SK-N-SH treated with all-trans-retinoic acid at 6 μM for 48 hours (cell line): ENCODE measurements around the gene ASCC3.

Source experiments
- ATAC-seq: fragments of 200-7000 bp; cut with Tn5 transposase; 3 replicates; pipeline ENCODE4 v1.9.1; 2020; ENCODE audit warnings: mild to moderate bottlenecking, moderate library complexity
- ARNTL ChIP-seq: fragments of 450-650 bp; formaldehyde crosslinking; IDR thresholded peaks from 2 replicates; pipeline ENCODE4 v1.5.0; 2020; ENCODE audit warnings: low read depth, mild to moderate bottlenecking, moderate library complexity, borderline replicate concordance
- BACH2 ChIP-seq: fragments of 250-450 bp; sonication (Bioruptor Pico); IDR thresholded peaks from 2 replicates; pipeline ENCODE4 v1.9.0; 2021; ENCODE audit warnings: mild to moderate bottlenecking, borderline replicate concordance
- CSDC2 ChIP-seq: fragments of 250-450 bp; sonication (Bioruptor Pico); IDR thresholded peaks from 2 replicates; pipeline ENCODE4 v1.5.0; 2020; ENCODE audit warnings: mild to moderate bottlenecking, moderate library complexity
- GLIS3 ChIP-seq: fragments of 250-450 bp; sonication (Bioruptor Pico); IDR thresholded peaks from 2 replicates; pipeline ENCODE4 v1.5.0; 2020; ENCODE audit warnings: mild to moderate bottlenecking, moderate library complexity
- OSR1 ChIP-seq: fragments of 250-450 bp; sonication (Bioruptor Pico); IDR thresholded peaks from 2 replicates; pipeline ENCODE4 v1.8.0; 2022; ENCODE audit warnings: moderate library complexity, mild to moderate bottlenecking, inconsistent platforms
- PPARA ChIP-seq: fragments of 250-450 bp; sonication (Bioruptor Pico); IDR thresholded peaks from 2 replicates; pipeline ENCODE4 v1.5.0; 2020; ENCODE audit warnings: mild to moderate bottlenecking, borderline replicate concordance
- RARB ChIP-seq: fragments of 250-450 bp; sonication (Bioruptor Pico); IDR thresholded peaks from 2 replicates; pipeline ENCODE4 v1.8.0; 2021; ENCODE audit warnings: mild to moderate bottlenecking, moderate library complexity
- SNAI2 ChIP-seq: fragments of 250-450 bp; sonication (Bioruptor Pico); IDR thresholded peaks from 2 replicates; pipeline ENCODE4 v1.5.0; 2020; ENCODE audit warnings: mild to moderate bottlenecking, moderate library complexity
- TCF4 ChIP-seq: fragments of 250-450 bp; sonication (Bioruptor Pico); IDR thresholded peaks from 2 replicates; pipeline ENCODE4 v1.8.0; 2021; ENCODE audit warnings: mild to moderate bottlenecking, moderate library complexity, borderline replicate concordance
- TOX ChIP-seq: fragments of 250-450 bp; sonication (Bioruptor Pico); IDR thresholded peaks from 2 replicates; pipeline ENCODE4 v1.8.0; 2021; ENCODE audit warnings: mild to moderate bottlenecking, moderate library complexity, borderline replicate concordance
- ZFP3 ChIP-seq: fragments of 250-450 bp; sonication (Bioruptor Pico); IDR thresholded peaks from 2 replicates; pipeline ENCODE4 v1.5.0; 2020; ENCODE audit warnings: mild to moderate bottlenecking, moderate library complexity
- ZFP30 ChIP-seq: fragments of 450-650 bp; formaldehyde crosslinking; IDR thresholded peaks from 2 replicates; pipeline ENCODE4 v1.5.0; 2022; ENCODE audit warnings: mild to moderate bottlenecking, moderate library complexity
- ZNF565 ChIP-seq: fragments of 450-650 bp; formaldehyde crosslinking; conservative IDR thresholded peaks from 2 replicates; pipeline ENCODE4 v1.5.0; 2020; ENCODE audit warnings: low read depth, mild to moderate bottlenecking, moderate library complexity
- ZNF70 ChIP-seq: fragments of 450-650 bp; formaldehyde crosslinking; IDR thresholded peaks from 2 replicates; pipeline ENCODE4 v1.5.0; 2020; ENCODE audit warnings: mild to moderate bottlenecking, moderate library complexity
- ZNF8 ChIP-seq: fragments of 450-650 bp; formaldehyde crosslinking; IDR thresholded peaks from 2 replicates; pipeline ENCODE4 v1.5.0; 2020; ENCODE audit warnings: mild to moderate bottlenecking, moderate library complexity
- TF ChIP-seq, protein P1 (sequence below): fragments of 250-450 bp; sonication (Bioruptor Pico); IDR thresholded peaks from 2 replicates; pipeline ENCODE4 v1.5.1; 2021; ENCODE audit warnings: mild to moderate bottlenecking, moderate library complexity
- TF ChIP-seq, protein P2 (sequence below): fragments of 250-450 bp; sonication (Bioruptor Pico); IDR thresholded peaks from 2 replicates; pipeline ENCODE4 v1.5.0; 2020; ENCODE audit warnings: mild to moderate bottlenecking, moderate library complexity
- TF ChIP-seq, protein P3 (sequence below): fragments of 250-450 bp; sonication (Bioruptor Pico); IDR thresholded peaks from 2 replicates; pipeline ENCODE4 v1.5.1; 2020; ENCODE audit warnings: low read depth, mild to moderate bottlenecking, moderate library complexity
- TF ChIP-seq, protein P4 (sequence below): fragments of 250-450 bp; sonication (Bioruptor Pico); IDR thresholded peaks from 2 replicates; pipeline ENCODE4 v1.8.0; 2020; ENCODE audit warnings: mild to moderate bottlenecking, moderate library complexity, borderline replicate concordance

ASCC3 gene

DNA sequence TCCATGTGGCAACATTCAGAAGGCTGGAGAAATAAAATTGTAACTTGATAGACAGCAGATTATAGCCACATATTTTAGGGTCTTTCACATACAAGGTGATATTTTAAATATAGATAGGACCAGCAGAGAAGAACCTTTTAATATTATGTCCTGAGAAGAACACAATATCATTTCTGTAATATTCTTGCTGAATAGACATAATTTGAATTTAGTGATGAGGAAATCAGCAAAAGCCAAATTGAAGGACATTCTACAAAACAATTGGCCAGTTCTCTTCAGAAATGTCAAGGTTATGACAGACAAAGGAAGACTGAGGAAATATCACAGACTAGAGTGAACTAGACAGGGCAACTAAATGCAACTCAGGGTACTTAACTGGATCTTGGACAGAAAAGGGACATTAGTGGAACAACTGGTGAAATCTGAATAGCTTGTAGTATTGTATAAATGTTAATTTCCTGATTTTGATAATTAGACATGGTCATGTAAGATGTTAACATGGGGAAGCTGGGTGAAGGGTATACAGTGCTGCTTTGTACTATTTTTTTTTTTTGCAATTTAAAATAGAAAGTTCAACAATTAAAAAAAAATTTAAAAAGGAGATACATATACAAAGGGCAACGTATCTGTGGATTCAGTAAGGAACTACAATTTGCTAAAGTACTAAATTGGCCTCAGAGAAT lies 281.9 kb downstream of the ASCC3 start:
- no peak for ATAC-seq
- no peak for TF ChIP-seq TCF4
- TF ChIP-seq OSR1 (CRISPR knock-in tag) = no peak
- TF ChIP-seq, protein P1, sequence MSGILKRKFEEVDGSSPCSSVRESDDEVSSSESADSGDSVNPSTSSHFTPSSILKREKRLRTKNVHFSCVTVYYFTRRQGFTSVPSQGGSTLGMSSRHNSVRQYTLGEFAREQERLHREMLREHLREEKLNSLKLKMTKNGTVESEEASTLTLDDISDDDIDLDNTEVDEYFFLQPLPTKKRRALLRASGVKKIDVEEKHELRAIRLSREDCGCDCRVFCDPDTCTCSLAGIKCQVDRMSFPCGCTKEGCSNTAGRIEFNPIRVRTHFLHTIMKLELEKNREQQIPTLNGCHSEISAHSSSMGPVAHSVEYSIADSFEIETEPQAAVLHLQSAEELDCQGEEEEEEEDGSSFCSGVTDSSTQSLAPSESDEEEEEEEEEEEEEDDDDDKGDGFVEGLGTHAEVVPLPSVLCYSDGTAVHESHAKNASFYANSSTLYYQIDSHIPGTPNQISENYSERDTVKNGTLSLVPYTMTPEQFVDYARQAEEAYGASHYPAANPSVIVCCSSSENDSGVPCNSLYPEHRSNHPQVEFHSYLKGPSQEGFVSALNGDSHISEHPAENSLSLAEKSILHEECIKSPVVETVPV = no peak
- no peak for TF ChIP-seq ZFP30 (CRISPR knock-in tag)
- TF ChIP-seq ZFP3 (CRISPR knock-in tag) = no peak
- TF ChIP-seq, protein P2, sequence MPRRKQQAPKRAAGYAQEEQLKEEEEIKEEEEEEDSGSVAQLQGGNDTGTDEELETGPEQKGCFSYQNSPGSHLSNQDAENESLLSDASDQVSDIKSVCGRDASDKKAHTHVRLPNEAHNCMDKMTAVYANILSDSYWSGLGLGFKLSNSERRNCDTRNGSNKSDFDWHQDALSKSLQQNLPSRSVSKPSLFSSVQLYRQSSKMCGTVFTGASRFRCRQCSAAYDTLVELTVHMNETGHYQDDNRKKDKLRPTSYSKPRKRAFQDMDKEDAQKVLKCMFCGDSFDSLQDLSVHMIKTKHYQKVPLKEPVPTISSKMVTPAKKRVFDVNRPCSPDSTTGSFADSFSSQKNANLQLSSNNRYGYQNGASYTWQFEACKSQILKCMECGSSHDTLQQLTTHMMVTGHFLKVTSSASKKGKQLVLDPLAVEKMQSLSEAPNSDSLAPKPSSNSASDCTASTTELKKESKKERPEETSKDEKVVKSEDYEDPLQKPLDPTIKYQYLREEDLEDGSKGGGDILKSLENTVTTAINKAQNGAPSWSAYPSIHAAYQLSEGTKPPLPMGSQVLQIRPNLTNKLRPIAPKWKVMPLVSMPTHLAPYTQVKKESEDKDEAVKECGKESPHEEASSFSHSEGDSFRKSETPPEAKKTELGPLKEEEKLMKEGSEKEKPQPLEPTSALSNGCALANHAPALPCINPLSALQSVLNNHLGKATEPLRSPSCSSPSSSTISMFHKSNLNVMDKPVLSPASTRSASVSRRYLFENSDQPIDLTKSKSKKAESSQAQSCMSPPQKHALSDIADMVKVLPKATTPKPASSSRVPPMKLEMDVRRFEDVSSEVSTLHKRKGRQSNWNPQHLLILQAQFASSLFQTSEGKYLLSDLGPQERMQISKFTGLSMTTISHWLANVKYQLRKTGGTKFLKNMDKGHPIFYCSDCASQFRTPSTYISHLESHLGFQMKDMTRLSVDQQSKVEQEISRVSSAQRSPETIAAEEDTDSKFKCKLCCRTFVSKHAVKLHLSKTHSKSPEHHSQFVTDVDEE (CRISPR knock-in tag) = no peak
- TF ChIP-seq BACH2 (CRISPR knock-in tag) = no peak
- TF ChIP-seq SNAI2 (CRISPR knock-in tag) = no peak
- TF ChIP-seq ZNF8 (CRISPR knock-in tag) = no peak
- no peak for TF ChIP-seq PPARA (CRISPR knock-in tag)
- TF ChIP-seq, protein P3, sequence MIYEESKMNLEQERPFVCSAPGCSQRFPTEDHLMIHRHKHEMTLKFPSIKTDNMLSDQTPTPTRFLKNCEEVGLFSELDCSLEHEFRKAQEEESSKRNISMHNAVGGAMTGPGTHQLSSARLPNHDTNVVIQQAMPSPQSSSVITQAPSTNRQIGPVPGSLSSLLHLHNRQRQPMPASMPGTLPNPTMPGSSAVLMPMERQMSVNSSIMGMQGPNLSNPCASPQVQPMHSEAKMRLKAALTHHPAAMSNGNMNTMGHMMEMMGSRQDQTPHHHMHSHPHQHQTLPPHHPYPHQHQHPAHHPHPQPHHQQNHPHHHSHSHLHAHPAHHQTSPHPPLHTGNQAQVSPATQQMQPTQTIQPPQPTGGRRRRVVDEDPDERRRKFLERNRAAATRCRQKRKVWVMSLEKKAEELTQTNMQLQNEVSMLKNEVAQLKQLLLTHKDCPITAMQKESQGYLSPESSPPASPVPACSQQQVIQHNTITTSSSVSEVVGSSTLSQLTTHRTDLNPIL (CRISPR knock-in tag) = no peak
- no peak for TF ChIP-seq ZNF565 (CRISPR knock-in tag)
- TF ChIP-seq TOX (CRISPR knock-in tag) = no peak

DNA sequence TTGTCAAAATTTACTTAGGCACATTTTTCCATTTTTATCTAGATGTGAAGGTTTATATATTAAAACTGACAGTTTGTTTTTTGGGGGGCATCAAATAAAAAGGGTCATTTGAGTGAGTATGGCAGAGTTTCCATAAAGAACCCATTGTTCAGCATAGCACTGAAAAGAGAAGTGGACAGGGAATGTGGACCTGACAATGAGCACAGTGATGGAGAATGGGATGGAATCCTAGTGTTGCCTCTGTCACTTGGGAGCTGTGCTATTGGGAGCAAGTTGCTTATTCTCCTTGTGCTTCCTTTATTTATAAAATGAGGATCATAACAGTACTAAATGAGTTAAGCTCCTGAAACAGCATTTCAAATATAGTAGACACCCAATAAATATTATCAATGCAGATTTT lies 285.7 kb downstream of the ASCC3 start:
- TF ChIP-seq CSDC2 (CRISPR knock-in tag) = no peak
- TF ChIP-seq TOX (CRISPR knock-in tag) = no peak
- TF ChIP-seq OSR1 (CRISPR knock-in tag) = no peak
- no peak for ATAC-seq

DNA sequence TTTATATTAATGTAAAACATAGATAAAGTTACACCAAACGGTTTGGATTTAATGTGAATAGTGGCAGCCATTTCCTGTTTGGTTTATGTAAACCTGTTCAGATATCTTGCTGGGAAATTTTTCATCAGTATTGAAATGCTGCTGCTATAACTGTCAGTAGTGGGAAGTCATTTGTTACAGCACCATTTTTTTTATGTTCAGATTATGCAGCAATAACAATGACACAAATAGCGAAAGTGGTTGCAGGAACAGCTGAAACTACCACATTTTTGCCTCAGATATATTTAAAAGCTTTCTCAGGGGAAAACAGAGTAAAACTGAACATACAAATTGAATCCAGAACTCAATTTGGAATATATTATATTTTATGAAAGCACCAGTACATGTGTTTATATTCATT lies 287.6 kb downstream of the ASCC3 start:
- no peak for ATAC-seq
- TF ChIP-seq ZNF70 (CRISPR knock-in tag) (no peak), SNAI2 (CRISPR knock-in tag) (no peak), OSR1 (CRISPR knock-in tag) (no peak), ARNTL (CRISPR knock-in tag) (no peak), RARB (CRISPR knock-in tag) (no peak), TCF4 (no peak), GLIS3 (CRISPR knock-in tag) (no peak), ZNF565 (CRISPR knock-in tag) (no peak)
- TF ChIP-seq, protein P1 = no peak
- TF ChIP-seq, protein P4, sequence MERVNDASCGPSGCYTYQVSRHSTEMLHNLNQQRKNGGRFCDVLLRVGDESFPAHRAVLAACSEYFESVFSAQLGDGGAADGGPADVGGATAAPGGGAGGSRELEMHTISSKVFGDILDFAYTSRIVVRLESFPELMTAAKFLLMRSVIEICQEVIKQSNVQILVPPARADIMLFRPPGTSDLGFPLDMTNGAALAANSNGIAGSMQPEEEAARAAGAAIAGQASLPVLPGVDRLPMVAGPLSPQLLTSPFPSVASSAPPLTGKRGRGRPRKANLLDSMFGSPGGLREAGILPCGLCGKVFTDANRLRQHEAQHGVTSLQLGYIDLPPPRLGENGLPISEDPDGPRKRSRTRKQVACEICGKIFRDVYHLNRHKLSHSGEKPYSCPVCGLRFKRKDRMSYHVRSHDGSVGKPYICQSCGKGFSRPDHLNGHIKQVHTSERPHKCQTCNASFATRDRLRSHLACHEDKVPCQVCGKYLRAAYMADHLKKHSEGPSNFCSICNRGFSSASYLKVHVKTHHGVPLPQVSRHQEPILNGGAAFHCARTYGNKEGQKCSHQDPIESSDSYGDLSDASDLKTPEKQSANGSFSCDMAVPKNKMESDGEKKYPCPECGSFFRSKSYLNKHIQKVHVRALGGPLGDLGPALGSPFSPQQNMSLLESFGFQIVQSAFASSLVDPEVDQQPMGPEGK (CRISPR knock-in tag) = no peak

DNA sequence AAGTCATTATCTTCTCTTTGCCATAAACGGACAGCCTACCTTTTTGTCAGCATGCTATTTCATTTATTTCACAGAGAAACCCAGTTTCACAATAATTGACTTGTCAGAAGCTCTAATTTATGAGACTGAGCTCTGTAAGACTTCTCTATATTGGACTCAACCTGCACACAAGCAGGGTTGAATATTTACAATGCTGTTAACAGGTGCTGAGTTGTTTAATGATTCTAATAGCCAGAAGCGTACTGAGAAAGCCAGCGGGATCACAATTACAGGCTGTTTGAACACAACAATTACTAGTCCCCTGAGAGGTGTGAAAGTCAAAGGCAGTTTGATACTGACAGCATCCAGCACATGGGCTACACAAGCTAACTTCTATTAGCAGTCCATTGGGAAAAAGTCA lies 288.2 kb downstream of the ASCC3 start:
- TF ChIP-seq ZFP3 (CRISPR knock-in tag) = no peak
- ATAC-seq = no peak
